Measurements from ENCODE around the gene CD58.
"Not testable (repeated sequence)": the region's sequence is repeated elsewhere in the genome, so short reads cannot be mapped to it uniquely, and the experiment has no call there.

CD58 gene

GRCh38 chr1:116591951-116592605 lies 21.3 kb upstream of the CD58 start:
- H3K79me2 ChIP-seq (ENCODE audit: insufficient read depth, low read length); H3F3A ChIP-seq (ENCODE audit: insufficient read depth); H3K4me2 ChIP-seq (ENCODE audit: low read depth, low read length, poor library complexity, severe bottlenecking); H3K27ac ChIP-seq (ENCODE audit: low read depth, low read length); H3K36me3 ChIP-seq (ENCODE audit: low read length); H2AFZ ChIP-seq (ENCODE audit: low read depth, low read length, severe bottlenecking); H3K4me3 ChIP-seq (ENCODE audit: insufficient read depth, low read length, poor library complexity, severe bottlenecking); H3K27me3 ChIP-seq (ENCODE audit: low read length); H3K9ac ChIP-seq (ENCODE audit: low read length); H3K9me2 ChIP-seq (replicated peaks; ENCODE audit: insufficient read depth, low read length); H4K20me1 ChIP-seq (ENCODE audit: low read depth, low read length); H3K9me3 ChIP-seq (ENCODE audit: insufficient read depth, low read length): not testable (repeated sequence)

- H3K27ac ChIP-seq (ENCODE audit: low read depth, low read length); H3K9ac ChIP-seq (ENCODE audit: low read length); H3K36me3 ChIP-seq (ENCODE audit: low read length); H3K27me3 ChIP-seq (ENCODE audit: low read length); H3K4me3 ChIP-seq (ENCODE audit: insufficient read depth, low read length, poor library complexity, severe bottlenecking); H3K79me2 ChIP-seq (ENCODE audit: insufficient read depth, low read length); H4K20me1 ChIP-seq (ENCODE audit: low read depth, low read length); H3K4me2 ChIP-seq (ENCODE audit: low read depth, low read length, poor library complexity, severe bottlenecking); H3K9me3 ChIP-seq (ENCODE audit: insufficient read depth, low read length); H3K9me2 ChIP-seq (replicated peaks; ENCODE audit: insufficient read depth, low read length); H2AFZ ChIP-seq (ENCODE audit: low read depth, low read length, severe bottlenecking); H3F3A ChIP-seq (ENCODE audit: insufficient read depth): not testable (repeated sequence)
Observed at GRCh38 chr1:116591006-116591950, 20.5 kb upstream of the CD58 start.

DNA sequence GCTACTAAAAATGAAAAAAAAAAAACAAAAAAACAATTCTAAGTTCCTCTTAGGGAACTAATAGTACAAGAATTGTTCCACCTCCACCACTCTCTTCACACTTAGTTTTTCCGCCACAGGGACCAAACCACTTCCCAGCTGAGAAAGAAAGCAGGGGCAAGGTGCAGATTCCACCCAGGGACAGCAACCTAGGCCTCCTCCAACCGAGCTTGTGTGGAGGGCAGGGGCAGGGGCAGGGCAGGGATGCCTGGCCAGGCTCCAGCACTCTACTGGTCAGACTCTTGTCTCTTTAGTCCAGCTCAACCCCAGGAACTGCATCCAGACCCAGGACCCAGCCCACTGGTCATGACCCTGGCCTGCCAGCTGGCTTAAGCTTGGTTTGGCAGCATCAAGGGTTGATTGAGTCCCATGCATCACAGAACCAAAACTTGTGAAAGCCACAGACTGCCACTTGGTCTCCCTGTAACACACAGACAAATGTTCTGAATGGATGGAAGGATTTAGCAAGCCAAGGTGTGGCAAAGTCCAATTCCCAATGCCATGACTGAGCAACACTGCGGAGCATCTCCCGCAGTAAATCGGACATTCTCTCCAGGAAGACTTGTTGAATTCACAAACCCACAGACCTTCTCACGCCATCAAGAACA lies 19.7 kb upstream of the CD58 start:
- not testable (repeated sequence) for H2AFZ ChIP-seq (ENCODE audit: low read depth, low read length, severe bottlenecking); H3F3A ChIP-seq (ENCODE audit: insufficient read depth); H3K27me3 ChIP-seq (ENCODE audit: low read length); H3K4me3 ChIP-seq (ENCODE audit: insufficient read depth, low read length, poor library complexity, severe bottlenecking); H3K9me3 ChIP-seq (ENCODE audit: insufficient read depth, low read length); H3K4me2 ChIP-seq (ENCODE audit: low read depth, low read length, poor library complexity, severe bottlenecking); H3K9me2 ChIP-seq (replicated peaks; ENCODE audit: insufficient read depth, low read length); H3K9ac ChIP-seq (ENCODE audit: low read length); H3K79me2 ChIP-seq (ENCODE audit: insufficient read depth, low read length); H4K20me1 ChIP-seq (ENCODE audit: low read depth, low read length); H3K36me3 ChIP-seq (ENCODE audit: low read length); H3K27ac ChIP-seq (ENCODE audit: low read depth, low read length)

DNA sequence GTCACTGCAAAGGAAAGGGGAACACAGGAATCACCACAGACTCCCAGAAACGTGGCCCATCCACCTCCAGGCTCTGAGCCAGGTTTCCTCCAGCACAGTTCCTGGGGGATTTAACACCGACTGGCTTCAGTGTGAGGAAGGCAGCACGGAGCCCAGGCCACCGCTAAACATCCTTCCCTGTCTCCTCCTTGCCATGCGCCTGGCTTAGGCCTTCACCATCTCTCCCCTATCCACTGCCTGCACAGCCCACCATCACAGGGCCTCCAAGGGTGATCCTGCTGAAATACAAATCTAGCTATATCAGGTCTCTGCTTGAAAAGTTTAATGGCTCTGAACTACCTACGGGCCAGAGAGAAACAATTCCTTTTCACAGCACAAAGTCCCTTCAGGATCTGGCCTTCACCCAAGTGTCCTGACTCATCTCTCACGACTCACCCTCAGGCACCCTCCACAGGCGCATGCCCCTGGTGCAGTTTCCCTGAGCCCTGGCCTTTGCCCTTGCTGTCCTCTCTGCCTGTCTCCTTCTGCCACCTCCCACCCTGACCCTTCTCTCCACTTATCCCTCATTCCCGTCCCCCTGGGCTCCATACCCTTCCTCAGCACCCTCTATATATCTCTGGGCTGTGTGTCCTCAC lies 18.4 kb upstream of the CD58 start:
- H3K4me2 ChIP-seq (ENCODE audit: low read depth, low read length, poor library complexity, severe bottlenecking); H3K9ac ChIP-seq (ENCODE audit: low read length); H3K27ac ChIP-seq (ENCODE audit: low read depth, low read length); H3K4me3 ChIP-seq (ENCODE audit: insufficient read depth, low read length, poor library complexity, severe bottlenecking); H3K27me3 ChIP-seq (ENCODE audit: low read length); H3K9me3 ChIP-seq (ENCODE audit: insufficient read depth, low read length); H3K79me2 ChIP-seq (ENCODE audit: insufficient read depth, low read length); H3F3A ChIP-seq (ENCODE audit: insufficient read depth); H2AFZ ChIP-seq (ENCODE audit: low read depth, low read length, severe bottlenecking); H4K20me1 ChIP-seq (ENCODE audit: low read depth, low read length); H3K9me2 ChIP-seq (replicated peaks; ENCODE audit: insufficient read depth, low read length); H3K36me3 ChIP-seq (ENCODE audit: low read length): not testable (repeated sequence)

GRCh38 chr1:116587501-116588227 lies 16.8 kb upstream of the CD58 start:
- H3K27me3 ChIP-seq (ENCODE audit: low read length) = no peaks in the 10 kb centered on the region
- no peak overlapping the region for H3K4me2 ChIP-seq (ENCODE audit: low read depth, low read length, poor library complexity, severe bottlenecking)
- H3F3A ChIP-seq (ENCODE audit: insufficient read depth) = no peaks in the 10 kb centered on the region
- no peak overlapping the region for H3K27ac ChIP-seq (ENCODE audit: low read depth, low read length)
- H3K36me3 ChIP-seq (ENCODE audit: low read length) = no peaks in the 10 kb centered on the region
- H2AFZ ChIP-seq (ENCODE audit: low read depth, low read length, severe bottlenecking) = no peak overlapping the region
- no peaks in the 10 kb centered on the region for H3K9me3 ChIP-seq (ENCODE audit: insufficient read depth, low read length)
- no peak overlapping the region for H3K4me3 ChIP-seq (ENCODE audit: insufficient read depth, low read length, poor library complexity, severe bottlenecking)
- TF ChIP-seq, protein P1, sequence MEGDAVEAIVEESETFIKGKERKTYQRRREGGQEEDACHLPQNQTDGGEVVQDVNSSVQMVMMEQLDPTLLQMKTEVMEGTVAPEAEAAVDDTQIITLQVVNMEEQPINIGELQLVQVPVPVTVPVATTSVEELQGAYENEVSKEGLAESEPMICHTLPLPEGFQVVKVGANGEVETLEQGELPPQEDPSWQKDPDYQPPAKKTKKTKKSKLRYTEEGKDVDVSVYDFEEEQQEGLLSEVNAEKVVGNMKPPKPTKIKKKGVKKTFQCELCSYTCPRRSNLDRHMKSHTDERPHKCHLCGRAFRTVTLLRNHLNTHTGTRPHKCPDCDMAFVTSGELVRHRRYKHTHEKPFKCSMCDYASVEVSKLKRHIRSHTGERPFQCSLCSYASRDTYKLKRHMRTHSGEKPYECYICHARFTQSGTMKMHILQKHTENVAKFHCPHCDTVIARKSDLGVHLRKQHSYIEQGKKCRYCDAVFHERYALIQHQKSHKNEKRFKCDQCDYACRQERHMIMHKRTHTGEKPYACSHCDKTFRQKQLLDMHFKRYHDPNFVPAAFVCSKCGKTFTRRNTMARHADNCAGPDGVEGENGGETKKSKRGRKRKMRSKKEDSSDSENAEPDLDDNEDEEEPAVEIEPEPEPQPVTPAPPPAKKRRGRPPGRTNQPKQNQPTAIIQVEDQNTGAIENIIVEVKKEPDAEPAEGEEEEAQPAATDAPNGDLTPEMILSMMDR (IDR thresholded peaks at IDR 0.05; ENCODE audit: insufficient read depth, low read length, poor library complexity, severe bottlenecking) = no peak
- no peak for TF ChIP-seq EZH2phosphoT487 (conservative IDR thresholded peaks at IDR 0.05; ENCODE audit: low read length)
- H3K9ac ChIP-seq (ENCODE audit: low read length) = no peak overlapping the region
- no peaks in the 10 kb centered on the region for H4K20me1 ChIP-seq (ENCODE audit: low read depth, low read length)
- H3K79me2 ChIP-seq (ENCODE audit: insufficient read depth, low read length) = no peaks in the 10 kb centered on the region
- no peaks in the 10 kb centered on the region for H3K9me2 ChIP-seq (replicated peaks; ENCODE audit: insufficient read depth, low read length)
